Superior temporal gyrus (tissue), 1 donor: ENCODE data around the gene STK32B.
"Not testable (repeated sequence)": the region's sequence is repeated elsewhere in the genome, so short reads cannot be mapped to it uniquely, and the experiment has no call there.

Experiments used
- DNase-seq: peaks from one replicate; pipeline ENCODE4 v3.0.0-alpha.2; 2016; ENCODE audit errors: extremely low spot score

The STK32B gene

GRCh38 chr4:5051278-5052203 lies at the start of gene STK32B:
Gene STK32B, plus strand, starts transcription at chr4:5051480.
- no peak for DNase-seq

DNA sequence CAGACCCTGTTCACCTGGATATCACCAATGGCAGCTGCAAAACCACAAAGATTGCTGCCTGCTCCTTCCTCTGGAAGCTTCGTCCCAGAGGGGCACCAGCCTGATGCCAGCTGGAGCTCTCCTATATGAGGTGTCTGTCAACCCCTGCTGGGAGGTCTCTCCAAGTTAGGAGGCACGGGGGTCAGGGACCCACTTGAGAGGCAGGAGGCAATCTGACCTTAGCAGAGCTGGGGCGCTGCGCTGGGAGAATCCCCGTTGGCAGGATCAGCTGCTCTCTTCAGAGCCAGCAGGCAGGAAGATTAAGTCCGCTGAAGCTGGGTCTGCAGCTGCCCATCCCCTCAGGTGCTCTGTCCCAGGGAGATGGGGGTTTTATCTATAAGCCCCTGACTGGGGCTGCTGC lies 49.6 kb upstream of the STK32B start:
- not testable (repeated sequence) for DNase-seq

GRCh38 chr4:5003372-5003857 lies 47.9 kb upstream of the STK32B start:
- no peak for DNase-seq

DNA sequence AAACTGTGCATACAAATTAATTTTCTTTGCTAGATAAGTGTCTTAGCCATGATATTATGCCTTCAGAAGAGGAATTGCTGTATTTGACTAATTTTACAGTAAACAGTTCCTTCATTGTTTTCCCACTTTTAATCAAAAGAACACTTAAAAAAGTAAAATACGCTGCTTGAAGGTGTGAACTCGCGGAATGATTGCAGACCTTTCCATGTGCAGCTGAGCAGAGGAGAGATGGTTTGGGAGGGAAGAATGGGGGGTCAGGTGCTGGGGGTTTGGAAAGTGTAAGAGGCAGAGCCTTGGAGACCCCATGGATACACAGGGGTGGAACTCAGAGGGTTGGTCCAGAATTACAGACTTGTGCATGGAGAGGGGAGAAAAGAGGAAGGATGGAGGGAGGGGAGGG lies 47.4 kb upstream of the STK32B start:
- DNase-seq = no peak

- DNase-seq = no peak
Observed at GRCh38 chr4:5004496-5004895, 46.8 kb upstream of the STK32B start.

DNA sequence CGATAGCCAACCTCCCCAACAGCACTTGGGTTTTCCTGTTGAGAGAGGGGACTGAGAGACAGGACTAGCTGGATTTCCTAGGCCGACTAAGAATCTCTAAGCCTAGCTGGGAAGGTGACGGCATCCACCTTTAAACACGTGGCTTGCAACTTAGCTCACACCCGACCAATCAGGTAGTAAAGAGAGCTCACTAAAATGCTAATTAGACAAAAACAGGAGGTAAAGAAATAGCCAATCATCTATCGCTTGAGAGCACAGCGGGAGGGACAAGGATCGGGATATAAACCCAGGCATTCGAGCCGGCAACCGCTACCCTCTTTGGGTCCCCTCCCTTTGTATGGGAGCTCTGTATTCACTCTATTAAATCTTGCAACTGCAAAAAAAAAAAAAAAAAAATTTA lies 44.3 kb upstream of the STK32B start:
- not testable (repeated sequence) for DNase-seq

DNA sequence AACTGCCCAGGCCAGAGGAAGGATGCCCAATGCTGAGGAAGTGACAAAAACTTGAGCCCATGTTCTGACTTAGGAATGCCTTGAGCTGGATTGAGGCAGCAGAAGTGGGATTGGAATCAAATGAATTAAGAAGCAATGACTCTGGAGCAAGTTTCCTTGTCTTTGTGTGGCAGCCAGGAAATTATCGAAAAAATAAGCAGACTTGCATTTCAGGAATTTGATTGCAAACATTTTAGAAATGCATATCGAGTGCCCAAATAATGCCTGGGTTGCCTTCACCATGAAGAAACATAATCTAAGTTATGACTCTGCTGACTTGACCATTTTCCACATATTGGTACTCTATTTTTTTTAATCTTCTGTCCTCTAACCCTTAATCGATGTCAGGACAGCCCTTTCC lies 41.5 kb upstream of the STK32B start:
- no peak for DNase-seq

- DNase-seq = no peak
Observed at GRCh38 chr4:5010984-5011383, 40.3 kb upstream of the STK32B start.

DNA sequence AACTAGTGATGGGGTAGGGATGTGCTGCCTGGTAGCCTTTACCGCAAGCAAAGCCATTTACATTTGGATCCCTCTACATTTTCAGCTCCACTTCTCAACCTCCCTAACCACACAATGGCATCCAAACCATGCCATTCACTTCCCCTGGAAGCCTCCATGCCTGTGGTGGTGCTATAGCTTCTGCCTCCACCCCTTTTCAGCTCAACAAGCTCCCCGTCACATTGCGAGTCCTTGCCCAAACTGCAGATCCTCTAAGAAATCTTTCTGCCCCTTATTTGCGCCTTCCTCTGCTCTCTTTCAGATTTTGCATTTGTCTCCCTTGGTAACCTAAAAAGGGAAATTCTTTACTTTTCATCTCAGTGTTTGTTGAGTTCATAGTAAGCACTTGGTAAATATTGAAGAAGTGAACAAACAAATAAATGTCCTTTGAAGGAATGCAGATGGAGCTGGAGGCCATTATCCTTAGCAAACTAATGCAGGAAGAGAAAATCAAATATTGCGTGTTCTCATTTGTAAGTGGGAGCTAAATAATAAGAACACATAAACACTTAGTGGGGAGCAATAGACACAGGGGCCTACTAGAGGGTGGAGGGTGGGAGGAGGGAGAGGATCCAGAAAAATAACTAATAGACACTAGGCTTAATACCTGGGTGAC lies 38.9 kb upstream of the STK32B start:
- DNase-seq = no peak

GRCh38 chr4:5012958-5013357 lies 38.3 kb upstream of the STK32B start:
- no peak for DNase-seq

DNA sequence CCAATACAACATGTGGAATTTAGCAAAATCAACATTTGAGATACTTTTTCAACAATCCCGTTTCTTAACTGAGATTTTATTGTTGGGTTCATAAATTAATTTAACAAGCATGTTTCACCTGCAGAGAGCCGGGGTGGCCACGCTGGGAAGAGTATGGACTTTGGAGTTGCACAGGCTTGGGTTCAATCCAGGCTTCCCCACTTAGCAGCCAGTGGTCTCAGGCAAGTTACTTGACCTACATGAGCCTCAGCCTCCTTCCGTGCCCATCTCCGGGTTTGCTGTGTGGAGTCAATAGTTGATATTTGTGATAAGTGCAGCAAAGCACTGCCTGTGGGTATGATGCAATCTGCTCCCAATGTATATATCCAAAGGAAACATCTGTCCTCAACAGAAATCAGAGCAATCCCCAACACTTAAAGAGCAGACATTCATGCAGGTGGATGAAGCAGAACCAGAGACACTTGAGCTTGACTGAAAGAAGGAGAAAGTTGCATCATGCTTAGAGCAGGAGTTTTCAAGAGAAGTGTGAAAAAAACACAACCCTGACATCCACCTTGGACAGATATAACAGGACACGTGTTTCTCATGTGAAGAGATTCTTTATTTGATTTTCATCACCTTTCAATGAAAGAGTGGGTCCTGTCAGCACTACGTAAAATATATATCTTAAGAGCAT lies 37.1 kb upstream of the STK32B start:
- no peak for DNase-seq

GRCh38 chr4:5018096-5018495 lies 33.2 kb upstream of the STK32B start:
- no peak for DNase-seq

DNA sequence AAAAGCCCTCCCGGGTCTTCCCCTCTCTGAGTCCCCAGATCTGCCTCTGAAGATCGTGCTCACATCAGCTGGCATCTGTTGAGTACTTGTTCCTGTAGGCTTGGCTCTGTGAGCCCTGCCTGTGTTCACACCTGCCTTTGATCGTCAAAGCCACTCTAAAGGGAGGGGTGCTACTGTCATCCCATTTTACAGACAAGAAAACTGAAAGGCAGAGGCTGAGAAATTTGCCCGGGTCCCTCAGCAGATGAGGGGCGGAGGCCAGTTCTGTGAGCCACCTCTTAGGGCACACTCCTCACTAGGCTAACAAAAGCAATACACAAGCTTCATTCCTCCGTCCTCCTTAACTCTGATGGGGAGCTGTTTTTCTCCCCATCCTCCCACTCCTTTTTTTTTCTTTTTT lies 32.7 kb upstream of the STK32B start:
- DNase-seq = no peak

GRCh38 chr4:5019274-5019673 lies 32.0 kb upstream of the STK32B start, which contains the start of gene CYTL1:
Gene CYTL1, minus strand, starts transcription at chr4:5019458. Its CDS starts 13 bp downstream, at chr4:5019445.
- no peak for DNase-seq

GRCh38 chr4:5019796-5020195 lies 31.5 kb upstream of the STK32B start:
- no peak for DNase-seq

DNA sequence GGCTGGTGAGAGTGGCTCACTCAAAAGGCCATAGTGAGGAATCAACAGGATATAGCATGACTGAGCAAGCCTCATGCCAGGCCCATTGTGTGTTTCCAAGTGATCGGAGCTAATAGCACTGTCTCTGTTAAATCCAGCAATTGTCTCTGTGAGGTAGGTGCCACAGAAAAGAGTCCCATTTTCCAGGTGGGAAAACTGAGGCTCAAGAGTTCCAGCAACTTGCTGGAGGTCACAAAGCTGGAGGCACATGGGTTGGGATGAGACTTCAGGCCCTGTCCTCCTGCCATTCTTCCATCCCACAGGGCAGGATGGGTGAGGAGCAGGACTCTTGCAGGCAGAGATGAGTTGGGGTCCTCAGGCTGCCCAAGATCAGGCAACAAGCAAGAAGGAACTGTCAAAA lies 30.9 kb upstream of the STK32B start:
- no peak for DNase-seq

- no peak for DNase-seq
Observed at GRCh38 chr4:5021546-5021945, 29.7 kb upstream of the STK32B start.

DNA sequence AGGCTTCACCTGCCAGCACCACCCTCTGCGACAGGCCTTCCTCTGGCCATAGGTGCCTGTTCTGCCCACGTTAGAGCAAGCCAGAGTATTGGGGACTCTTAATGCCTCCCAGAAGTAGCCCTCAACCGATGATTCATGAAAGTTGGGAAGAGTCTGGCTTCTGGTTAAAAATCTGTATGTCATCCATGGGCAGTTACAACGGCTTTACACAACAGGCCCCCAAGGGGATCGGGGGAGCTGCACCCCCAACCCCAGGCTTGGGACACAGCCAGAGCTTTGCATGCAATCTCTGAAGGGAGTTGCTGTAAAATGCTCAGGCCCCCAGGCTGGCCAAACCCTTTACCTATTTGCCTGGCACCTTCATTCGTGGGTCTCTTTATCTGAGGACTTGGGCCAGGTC lies 26.6 kb upstream of the STK32B start:
- no peak for DNase-seq

DNA sequence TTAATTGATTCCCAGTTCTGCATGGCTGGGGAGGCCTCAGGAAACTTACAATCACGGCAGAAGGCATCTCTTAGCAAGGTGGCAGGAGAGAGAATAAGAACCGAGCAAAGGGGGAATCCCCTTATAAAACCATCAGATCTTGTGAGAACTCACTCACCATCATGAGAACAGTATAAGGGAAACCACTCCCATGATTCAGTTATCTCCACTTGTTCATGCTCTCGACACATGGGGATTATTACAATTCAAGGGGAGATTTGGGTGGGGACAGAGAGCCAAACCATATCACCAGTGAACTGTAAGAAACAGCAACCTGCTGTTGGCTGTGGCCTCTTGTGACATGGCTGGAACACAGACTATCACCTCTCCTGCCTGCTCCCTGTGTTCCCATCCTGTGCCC lies 24.9 kb upstream of the STK32B start:
- no peak for DNase-seq

GRCh38 chr4:5027346-5027745 lies 23.9 kb upstream of the STK32B start:
- no peak for DNase-seq

GRCh38 chr4:5028480-5028879 lies 22.8 kb upstream of the STK32B start:
- DNase-seq = no peak

GRCh38 chr4:5029447-5029846 lies 21.8 kb upstream of the STK32B start:
- no peak for DNase-seq
